ENCODE measurements around the gene FKBP8. TPM values are rescaled to one million over a fixed set of nuclear protein-coding genes. Genes with fewer than 3 reads are reported as not detected.
A peak's percentile ranks its signal among the peaks of the same experiment; 100 is the strongest.

Gene FKBP8
- total and polyA plus RNA-seq, 4 donors: 59.1 to 225 (median 101) TPM

- TF ChIP-seq CTCF (IDR thresholded peaks at IDR 0.05; ENCODE audit: low read depth, low read length, missing input control) (no peak), FOXA1 (IDR thresholded peaks at IDR 0.05) (no peak), RAD21 (IDR thresholded peaks at IDR 0.05) (no peak)
- TF ChIP-seq, protein P1, sequence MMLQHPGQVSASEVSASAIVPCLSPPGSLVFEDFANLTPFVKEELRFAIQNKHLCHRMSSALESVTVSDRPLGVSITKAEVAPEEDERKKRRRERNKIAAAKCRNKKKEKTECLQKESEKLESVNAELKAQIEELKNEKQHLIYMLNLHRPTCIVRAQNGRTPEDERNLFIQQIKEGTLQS (IDR thresholded peaks at IDR 0.05): no peak
- TF ChIP-seq, protein P2, sequence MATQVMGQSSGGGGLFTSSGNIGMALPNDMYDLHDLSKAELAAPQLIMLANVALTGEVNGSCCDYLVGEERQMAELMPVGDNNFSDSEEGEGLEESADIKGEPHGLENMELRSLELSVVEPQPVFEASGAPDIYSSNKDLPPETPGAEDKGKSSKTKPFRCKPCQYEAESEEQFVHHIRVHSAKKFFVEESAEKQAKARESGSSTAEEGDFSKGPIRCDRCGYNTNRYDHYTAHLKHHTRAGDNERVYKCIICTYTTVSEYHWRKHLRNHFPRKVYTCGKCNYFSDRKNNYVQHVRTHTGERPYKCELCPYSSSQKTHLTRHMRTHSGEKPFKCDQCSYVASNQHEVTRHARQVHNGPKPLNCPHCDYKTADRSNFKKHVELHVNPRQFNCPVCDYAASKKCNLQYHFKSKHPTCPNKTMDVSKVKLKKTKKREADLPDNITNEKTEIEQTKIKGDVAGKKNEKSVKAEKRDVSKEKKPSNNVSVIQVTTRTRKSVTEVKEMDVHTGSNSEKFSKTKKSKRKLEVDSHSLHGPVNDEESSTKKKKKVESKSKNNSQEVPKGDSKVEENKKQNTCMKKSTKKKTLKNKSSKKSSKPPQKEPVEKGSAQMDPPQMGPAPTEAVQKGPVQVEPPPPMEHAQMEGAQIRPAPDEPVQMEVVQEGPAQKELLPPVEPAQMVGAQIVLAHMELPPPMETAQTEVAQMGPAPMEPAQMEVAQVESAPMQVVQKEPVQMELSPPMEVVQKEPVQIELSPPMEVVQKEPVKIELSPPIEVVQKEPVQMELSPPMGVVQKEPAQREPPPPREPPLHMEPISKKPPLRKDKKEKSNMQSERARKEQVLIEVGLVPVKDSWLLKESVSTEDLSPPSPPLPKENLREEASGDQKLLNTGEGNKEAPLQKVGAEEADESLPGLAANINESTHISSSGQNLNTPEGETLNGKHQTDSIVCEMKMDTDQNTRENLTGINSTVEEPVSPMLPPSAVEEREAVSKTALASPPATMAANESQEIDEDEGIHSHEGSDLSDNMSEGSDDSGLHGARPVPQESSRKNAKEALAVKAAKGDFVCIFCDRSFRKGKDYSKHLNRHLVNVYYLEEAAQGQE (IDR thresholded peaks at IDR 0.05): no peak
Measured at GRCh38 chr19:18539372-18539771, 4.0 kb downstream of the FKBP8 start (continued).

DNA sequence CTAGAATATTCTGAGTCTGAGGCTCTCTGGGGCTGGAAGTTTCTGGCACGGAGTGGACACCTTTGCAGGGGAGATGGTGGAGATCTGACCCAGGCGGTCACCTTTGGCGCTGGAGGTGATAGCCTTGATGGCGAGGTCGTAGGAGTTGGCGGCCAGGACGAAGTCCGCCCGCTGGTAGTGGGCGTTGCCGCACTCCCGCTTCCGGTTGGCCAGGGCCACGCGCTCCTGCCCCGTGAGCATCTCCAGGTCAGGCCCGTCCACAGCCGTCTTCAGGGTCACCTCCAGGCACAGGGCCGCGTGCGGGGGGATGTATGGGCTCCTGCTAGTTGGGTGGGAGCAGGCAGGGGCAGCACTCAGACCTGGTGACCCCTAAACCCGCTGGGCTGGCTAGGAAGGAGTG, 5.3 kb downstream of the FKBP8 start:
- H3K9me3 ChIP-seq (ENCODE audit: control insufficient read depth in 4 of 4, low read length in 3 of 4): no peaks in the 10 kb centered on the region
- no peak overlapping the region for H3K4me3 ChIP-seq (ENCODE audit: low read depth in 1 of 3, low read length in 3 of 3)
- peak overlapping the region; percentile 6 to 33 for H3K27ac ChIP-seq (ENCODE audit: low read depth in 1 of 2, low read length in 2 of 2)
- DNase-seq (ENCODE audit: low spot score): no peak
- peaks cover 0 to 29% (median 9%) of the 10 kb centered on the region in 4 donors for H3K36me3 ChIP-seq (ENCODE audit: control insufficient read depth in 4 of 4, insufficient read depth in 3 of 4, low read depth in 1 of 4, low read length in 3 of 4)
- TF ChIP-seq MAX (IDR thresholded peaks at IDR 0.05) (no peak), SP1 (IDR thresholded peaks at IDR 0.05) (peak; percentile 62), FOXA2 (IDR thresholded peaks at IDR 0.05) (no peak), HNF4G (IDR thresholded peaks at IDR 0.05) (no peak), CTCF (IDR thresholded peaks at IDR 0.05; ENCODE audit: low read depth, low read length, missing input control) (no peak), HNF4A (conservative IDR thresholded peaks at IDR 0.05) (peak; percentile 75 to 90), RAD21 (IDR thresholded peaks at IDR 0.05) (no peak), RXRA (IDR thresholded peaks at IDR 0.05) (peak; percentile 73 to 88), EGR1 (IDR thresholded peaks at IDR 0.05; ENCODE audit: low read depth in 2 of 2) (no peak), GABPA (IDR thresholded peaks at IDR 0.05 in 1 of 2, conservative IDR thresholded peaks at IDR 0.05 in 1 of 2) (peak in 1 of 2 donors; percentile 79), JUND (IDR thresholded peaks at IDR 0.05) (no peak), YY1 (IDR thresholded peaks at IDR 0.05) (peak; percentile 76), NR2F2 (IDR thresholded peaks at IDR 0.05) (peak; percentile 16)
- TF ChIP-seq, protein P2 (IDR thresholded peaks at IDR 0.05): peak; percentile 33
- no peak overlapping the region for H3K9ac ChIP-seq (ENCODE audit: low read depth in 1 of 2, low read length in 2 of 2)
- no peaks in the 10 kb centered on the region for H3K27me3 ChIP-seq (ENCODE audit: control insufficient read depth in 4 of 4, insufficient read depth in 4 of 4, low read length in 3 of 4)
- H3K4me1 ChIP-seq (ENCODE audit: control insufficient read depth in 4 of 4, insufficient read depth in 4 of 4, low read length in 3 of 4): peaks cover 5 to 22% (median 12%) of the 10 kb centered on the region in 4 donors
- 51% methylated on average over 22 of the region's 22 CpGs for WGBS
